Liver (tissue), 3 donors: ENCODE data around the gene FBXO24.

Experiments
- JUND ChIP-seq, 2 donors: IDR thresholded peaks; 2 replicates each; pipeline ENCODE4 v1.6.1; 2016; ENCODE audit warnings: antibody characterized with exemption in 2 of 2
- TAF1 ChIP-seq: conservative IDR thresholded peaks from 2 replicates; pipeline ENCODE4 v1.6.1; 2016; ENCODE audit warnings: antibody characterized with exemption, mild to moderate bottlenecking
- TF ChIP-seq, protein P1 (sequence below): fragments of 150-350 bp; IDR thresholded peaks from 2 replicates; pipeline ENCODE4 v1.5.1; 2017; ENCODE audit warnings: improper control_type of control experiment, low read depth, low read length; ENCODE audit not compliant: missing input control
- TF ChIP-seq, protein P2 (sequence below): IDR thresholded peaks from 2 replicates; pipeline ENCODE4 v1.6.1; 2016; ENCODE audit warnings: antibody characterized with exemption
- donor health status: healthy.
- donor health status: healthy.

DNA sequence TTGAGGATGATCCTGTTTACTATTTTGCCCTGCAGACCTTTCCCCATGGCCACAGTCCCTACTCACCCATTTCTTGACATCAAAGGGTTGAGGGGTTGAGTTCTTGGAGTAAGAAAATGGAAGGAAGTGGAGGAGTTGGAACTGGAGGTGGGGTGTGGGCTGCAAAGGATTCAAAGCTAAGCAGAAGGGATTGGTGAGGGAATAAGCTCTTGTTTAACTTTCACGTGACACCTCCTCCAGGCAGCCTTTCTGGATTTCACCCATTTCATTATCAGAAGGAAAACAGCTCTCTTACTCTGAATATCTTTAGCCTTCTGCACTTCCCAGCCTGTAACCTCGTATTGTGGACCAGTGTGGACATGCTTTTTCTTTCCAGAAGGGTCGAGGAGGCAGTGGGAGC is 39.9 kb downstream of the FBXO24 start:
- TF ChIP-seq, protein P1, sequence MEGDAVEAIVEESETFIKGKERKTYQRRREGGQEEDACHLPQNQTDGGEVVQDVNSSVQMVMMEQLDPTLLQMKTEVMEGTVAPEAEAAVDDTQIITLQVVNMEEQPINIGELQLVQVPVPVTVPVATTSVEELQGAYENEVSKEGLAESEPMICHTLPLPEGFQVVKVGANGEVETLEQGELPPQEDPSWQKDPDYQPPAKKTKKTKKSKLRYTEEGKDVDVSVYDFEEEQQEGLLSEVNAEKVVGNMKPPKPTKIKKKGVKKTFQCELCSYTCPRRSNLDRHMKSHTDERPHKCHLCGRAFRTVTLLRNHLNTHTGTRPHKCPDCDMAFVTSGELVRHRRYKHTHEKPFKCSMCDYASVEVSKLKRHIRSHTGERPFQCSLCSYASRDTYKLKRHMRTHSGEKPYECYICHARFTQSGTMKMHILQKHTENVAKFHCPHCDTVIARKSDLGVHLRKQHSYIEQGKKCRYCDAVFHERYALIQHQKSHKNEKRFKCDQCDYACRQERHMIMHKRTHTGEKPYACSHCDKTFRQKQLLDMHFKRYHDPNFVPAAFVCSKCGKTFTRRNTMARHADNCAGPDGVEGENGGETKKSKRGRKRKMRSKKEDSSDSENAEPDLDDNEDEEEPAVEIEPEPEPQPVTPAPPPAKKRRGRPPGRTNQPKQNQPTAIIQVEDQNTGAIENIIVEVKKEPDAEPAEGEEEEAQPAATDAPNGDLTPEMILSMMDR: no peak
- TF ChIP-seq, protein P2, sequence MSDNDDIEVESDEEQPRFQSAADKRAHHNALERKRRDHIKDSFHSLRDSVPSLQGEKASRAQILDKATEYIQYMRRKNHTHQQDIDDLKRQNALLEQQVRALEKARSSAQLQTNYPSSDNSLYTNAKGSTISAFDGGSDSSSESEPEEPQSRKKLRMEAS: no peak
- TF ChIP-seq TAF1: no peak
- no peak for TF ChIP-seq JUND (IDR thresholded peaks at IDR 0.05)
